OCI-LY1 (cell line): ENCODE measurements around the gene RIGI.

Experiments
- CTCF ChIP-seq: fragments of 200-600 bp; sonication (generic), shearing (Covaris generic); IDR thresholded peaks from 2 replicates; pipeline ENCODE4 v1.5.1; 2017; ENCODE audit warnings: mild to moderate bottlenecking, antibody characterized with exemption, low read length, moderate library complexity, mixed read lengths
- EZH2 ChIP-seq: fragments of 200-600 bp; sonication (generic), shearing (Covaris generic); IDR thresholded peaks from 2 replicates; pipeline ENCODE4 v1.8.0; 2017; ENCODE audit warnings: borderline replicate concordance, mixed run types, mild to moderate bottlenecking, antibody characterized with exemption, low read length, moderate library complexity, mixed read lengths

DNA sequence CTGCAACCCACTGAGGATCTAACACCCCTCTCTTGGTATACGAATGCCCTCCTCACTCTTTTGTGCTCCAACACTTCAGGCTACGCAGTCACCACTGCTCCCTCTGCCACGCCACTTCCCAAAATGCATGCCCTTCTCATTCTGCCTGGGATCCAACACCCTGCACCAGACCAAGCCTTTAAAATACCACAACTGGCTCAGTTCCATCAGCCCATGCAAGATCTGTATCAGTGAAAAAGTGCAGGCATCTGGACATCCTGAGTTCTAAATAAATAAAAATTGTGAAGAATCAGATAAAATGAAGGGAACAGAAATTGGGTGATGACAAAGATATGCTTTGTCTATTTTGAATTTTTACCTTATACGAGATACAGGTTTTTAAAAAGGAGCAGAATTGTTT is 44.3 kb upstream of the RIGI start:
- TF ChIP-seq CTCF = no peak
- TF ChIP-seq EZH2 = no peak
